ENCODE results near the gene ARHGAP10. TPM values are rescaled to one million over a fixed set of nuclear protein-coding genes. Genes with fewer than 3 reads are reported as not detected.

The ARHGAP10 gene
- total and polyA plus RNA-seq, 3 donors from 2014 or later: 17.4 to 108 (median 83.5) TPM

DNA sequence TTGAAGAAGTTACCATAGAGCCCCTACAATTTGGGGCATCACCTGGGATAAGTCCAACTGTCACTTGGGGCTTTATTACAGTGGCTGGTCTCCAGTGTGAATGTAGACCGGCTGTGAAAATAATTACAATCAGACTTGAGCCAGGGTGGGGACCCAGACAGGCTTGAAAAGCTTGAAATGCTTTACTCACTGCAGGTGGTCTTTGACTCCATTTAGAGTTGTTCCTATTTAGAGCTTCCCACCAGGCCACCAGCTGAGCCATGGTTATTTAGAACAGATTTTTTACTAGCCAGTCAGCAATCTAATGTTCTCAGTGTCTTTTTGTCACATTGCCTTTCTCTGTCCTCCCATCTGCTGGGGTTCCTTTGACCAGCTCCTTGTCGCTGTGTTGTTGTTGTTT, 5.7 kb downstream of the ARHGAP10 start:
- Histone ChIP-seq H3K36me3 (ENCODE audit: low read depth, missing control alignments) (no peaks in the 10 kb centered on the region), H3K4me3 (no peak overlapping the region), H3K27me3 (no peaks in the 10 kb centered on the region), H3K27ac (no peak overlapping the region), H3K4me1 (peaks cover 4% of the 10 kb centered on the region), H3K9me3 (no peaks in the 10 kb centered on the region)
- intact Hi-C loops (cut with DNase I; ENCODE audit: low total_unique reads): loop anchor here (10.0 kb wide), 2 partner anchors 77 to 127 kb away; no protein-coding TSS in a partner anchor
- WGBS, 2 donors: 70 to 78% methylated on average over 2 of the region's 2 CpGs
- TF ChIP-seq POLR2A (IDR thresholded peaks at IDR 0.05): no peak
- TF ChIP-seq, protein P1, sequence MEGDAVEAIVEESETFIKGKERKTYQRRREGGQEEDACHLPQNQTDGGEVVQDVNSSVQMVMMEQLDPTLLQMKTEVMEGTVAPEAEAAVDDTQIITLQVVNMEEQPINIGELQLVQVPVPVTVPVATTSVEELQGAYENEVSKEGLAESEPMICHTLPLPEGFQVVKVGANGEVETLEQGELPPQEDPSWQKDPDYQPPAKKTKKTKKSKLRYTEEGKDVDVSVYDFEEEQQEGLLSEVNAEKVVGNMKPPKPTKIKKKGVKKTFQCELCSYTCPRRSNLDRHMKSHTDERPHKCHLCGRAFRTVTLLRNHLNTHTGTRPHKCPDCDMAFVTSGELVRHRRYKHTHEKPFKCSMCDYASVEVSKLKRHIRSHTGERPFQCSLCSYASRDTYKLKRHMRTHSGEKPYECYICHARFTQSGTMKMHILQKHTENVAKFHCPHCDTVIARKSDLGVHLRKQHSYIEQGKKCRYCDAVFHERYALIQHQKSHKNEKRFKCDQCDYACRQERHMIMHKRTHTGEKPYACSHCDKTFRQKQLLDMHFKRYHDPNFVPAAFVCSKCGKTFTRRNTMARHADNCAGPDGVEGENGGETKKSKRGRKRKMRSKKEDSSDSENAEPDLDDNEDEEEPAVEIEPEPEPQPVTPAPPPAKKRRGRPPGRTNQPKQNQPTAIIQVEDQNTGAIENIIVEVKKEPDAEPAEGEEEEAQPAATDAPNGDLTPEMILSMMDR (IDR thresholded peaks at IDR 0.05): no peak
- no peak for DNase-seq

DNA sequence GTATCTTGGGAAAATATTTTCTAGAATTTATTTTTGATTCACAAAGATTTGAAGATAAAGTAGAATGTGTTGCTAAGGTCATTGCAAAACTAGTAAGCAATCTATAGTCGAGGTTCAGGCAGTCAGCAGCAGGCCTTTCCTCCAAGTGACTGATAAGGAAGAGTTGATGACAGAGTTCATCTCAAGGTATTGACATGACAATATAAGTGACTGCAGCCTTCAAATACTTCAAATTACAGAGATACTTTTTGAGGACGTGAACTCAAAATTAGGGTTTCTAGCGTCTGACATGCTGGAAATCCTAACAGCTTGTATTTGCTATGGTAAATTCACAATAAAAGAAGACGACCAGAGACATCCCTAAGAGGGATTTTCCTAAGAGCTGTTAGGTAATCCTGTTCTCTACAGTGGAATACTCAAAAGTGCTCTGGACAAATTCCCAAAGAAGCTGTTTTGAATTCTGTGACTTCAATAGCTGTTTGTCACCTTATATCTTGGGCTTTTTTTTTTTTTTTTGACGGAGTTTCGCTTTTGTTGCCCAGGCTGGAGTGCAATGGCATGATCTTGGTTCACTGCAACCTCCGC, 7.4 kb downstream of the ARHGAP10 start:
- no peak overlapping the region for H3K27ac ChIP-seq
- 73 to 75% methylated on average over 7 of the region's 7 CpGs for WGBS, 2 donors
- TF ChIP-seq POLR2A (IDR thresholded peaks at IDR 0.05): no peak
- TF ChIP-seq, protein P1 (IDR thresholded peaks at IDR 0.05): no peak
- H3K9me3 ChIP-seq: no peaks in the 10 kb centered on the region
- no peaks in the 10 kb centered on the region for H3K27me3 ChIP-seq
- peaks cover 4% of the 10 kb centered on the region for H3K4me1 ChIP-seq
- no peaks in the 10 kb centered on the region for H3K36me3 ChIP-seq (ENCODE audit: low read depth, missing control alignments)
- no peak for DNase-seq
- H3K4me3 ChIP-seq: no peak overlapping the region
- intact Hi-C loops (cut with DNase I; ENCODE audit: low total_unique reads): loop anchor here (10.0 kb wide), 2 partner anchors 75 to 125 kb away; no protein-coding TSS in a partner anchor

DNA sequence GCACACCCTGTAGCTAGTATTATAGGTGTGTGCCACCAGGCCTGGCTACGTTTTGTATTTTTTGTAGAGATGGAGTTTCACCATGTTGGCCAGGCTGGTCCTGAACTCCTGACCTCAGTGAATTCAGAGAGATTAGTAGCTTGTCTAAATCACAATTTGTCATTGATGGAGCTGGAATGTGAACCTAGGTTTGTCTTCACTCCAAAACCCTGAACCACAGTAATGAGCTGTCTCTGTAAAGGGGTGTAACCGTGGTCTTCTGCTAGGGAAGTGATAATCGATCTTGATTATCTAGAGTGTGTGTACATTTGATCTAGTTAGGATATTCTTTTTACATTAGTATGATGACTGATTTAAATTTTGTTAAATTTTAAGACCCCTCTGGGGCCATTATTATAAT, 8.3 kb downstream of the ARHGAP10 start:
- Histone ChIP-seq H3K27me3 (no peaks in the 10 kb centered on the region), H3K27ac (no peak overlapping the region), H3K4me1 (peaks cover 4% of the 10 kb centered on the region), H3K9me3 (no peaks in the 10 kb centered on the region), H3K36me3 (ENCODE audit: low read depth, missing control alignments) (no peaks in the 10 kb centered on the region), H3K4me3 (no peak overlapping the region)
- WGBS, 2 donors: 67 to 92% methylated on average over 3 of the region's 3 CpGs
- intact Hi-C loops (cut with DNase I; ENCODE audit: low total_unique reads): no loop called here
- no peak for TF ChIP-seq POLR2A (IDR thresholded peaks at IDR 0.05)
- TF ChIP-seq, protein P1 (IDR thresholded peaks at IDR 0.05): no peak
- DNase-seq: no peak

DNA sequence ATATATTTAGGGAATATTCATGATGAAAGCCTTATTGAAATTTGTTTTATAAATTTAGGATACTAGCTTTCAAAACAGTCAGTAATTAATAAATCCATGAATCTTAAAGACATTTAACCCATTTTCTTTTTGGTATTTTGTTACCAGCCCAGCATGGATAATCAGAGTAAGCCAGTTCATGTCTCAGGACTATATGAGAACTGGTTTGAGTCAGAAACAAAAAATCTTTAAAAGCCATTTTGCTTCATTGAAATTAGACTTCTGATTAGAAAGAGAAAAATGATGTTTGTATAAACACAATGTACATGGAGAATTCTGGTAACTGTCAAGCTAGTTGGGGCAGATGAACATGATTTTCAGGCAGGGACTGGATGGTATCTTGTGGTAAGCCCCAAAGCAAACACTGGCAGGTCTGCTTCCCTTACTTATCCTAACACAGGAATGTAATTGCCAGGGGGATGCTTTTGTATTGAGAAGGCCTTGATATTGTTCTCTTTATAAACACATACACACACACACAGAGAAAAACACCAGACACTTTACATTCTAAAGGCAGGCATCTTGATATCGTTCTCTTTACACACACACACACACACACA, 9.4 kb downstream of the ARHGAP10 start:
- no peaks in the 10 kb centered on the region for H3K36me3 ChIP-seq (ENCODE audit: low read depth, missing control alignments)
- intact Hi-C loops (cut with DNase I; ENCODE audit: low total_unique reads): no loop called here
- no peaks in the 10 kb centered on the region for H3K27me3 ChIP-seq
- H3K4me1 ChIP-seq: no peaks in the 10 kb centered on the region
- no peak overlapping the region for H3K27ac ChIP-seq
- DNase-seq: no peak
- H3K4me3 ChIP-seq: no peak overlapping the region
- no peaks in the 10 kb centered on the region for H3K9me3 ChIP-seq
- 63% methylated on average over 1 of the region's 1 CpG for WGBS, 2 donors
- TF ChIP-seq, protein P1 (IDR thresholded peaks at IDR 0.05): no peak
- no peak for TF ChIP-seq POLR2A (IDR thresholded peaks at IDR 0.05)

All from testis (tissue), 3 donors.